OCI-LY1 (cell line): ENCODE results near the gene MACIR.

Experiments used
- H2AFZ ChIP-seq: fragments of 200-600 bp; sonication (generic), shearing (Covaris generic); 2 replicates; pipeline ENCODE4 v1.6.0; 2014; ENCODE audit warnings: antibody characterized with exemption, mild to moderate bottlenecking, low read length
- H3F3A ChIP-seq: fragments of 200-600 bp; sonication (generic), shearing (Covaris generic); 2 replicates; pipeline ENCODE4 v1.6.0; 2014; ENCODE audit warnings: mild to moderate bottlenecking, antibody characterized with exemption, low read length, moderate library complexity; ENCODE audit not compliant: insufficient read depth
- H3K27ac ChIP-seq: fragments of 200-600 bp; sonication (generic); 2 replicates; pipeline ENCODE4 v1.5.1; 2014; ENCODE audit warnings: low read length, mixed run types, mild to moderate bottlenecking, low read depth; ENCODE audit not compliant: poor library complexity, severe bottlenecking
- H3K27me3 ChIP-seq: fragments of 200-600 bp; sonication (generic); 2 replicates; pipeline ENCODE4 v1.6.0; 2014; ENCODE audit warnings: antibody characterized with exemption, mild to moderate bottlenecking, low read length, moderate library complexity; ENCODE audit not compliant: insufficient read depth
- H3K36me3 ChIP-seq: fragments of 200-600 bp; sonication (generic); 2 replicates; pipeline ENCODE4 v1.6.1; 2014; ENCODE audit warnings: mild to moderate bottlenecking, antibody characterized with exemption, low read length, moderate library complexity, mixed read lengths; ENCODE audit not compliant: insufficient read depth
- H3K4me1 ChIP-seq: fragments of 200-600 bp; sonication (generic); 2 replicates; pipeline ENCODE4 v1.5.1; 2014; ENCODE audit warnings: mild to moderate bottlenecking, low read length, moderate library complexity; ENCODE audit not compliant: insufficient read depth, severe bottlenecking
- H3K4me2 ChIP-seq: fragments of 200-600 bp; sonication (generic), shearing (Covaris generic); 2 replicates; pipeline ENCODE4 v1.6.1; 2014; ENCODE audit warnings: low read length
- H3K4me3 ChIP-seq: fragments of 200-600 bp; sonication (generic); 2 replicates; pipeline ENCODE4 v1.5.1; 2014; ENCODE audit warnings: low read length, low read depth, mild to moderate bottlenecking, mixed read lengths; ENCODE audit not compliant: poor library complexity, severe bottlenecking
- H3K79me2 ChIP-seq: fragments of 200-600 bp; shearing (Covaris generic); 2 replicates; pipeline ENCODE4 v1.6.1; 2016; ENCODE audit warnings: mixed run types, low read length, mixed read lengths; ENCODE audit not compliant: insufficient read depth
- H3K9ac ChIP-seq: fragments of 200-600 bp; sonication (generic), shearing (Covaris generic); 2 replicates; pipeline ENCODE4 v1.6.1; 2014; ENCODE audit warnings: mild to moderate bottlenecking, low read length, mixed read lengths
- H3K9me2 ChIP-seq: fragments of 200-600 bp; sonication (generic), shearing (Covaris generic); 2 replicates; pipeline ENCODE4 v1.6.1; 2014; ENCODE audit warnings: low read depth, mild to moderate bottlenecking, low read length, mixed read lengths
- H3K9me3 ChIP-seq: fragments of 200-600 bp; shearing (Covaris generic); 2 replicates; pipeline ENCODE4 v1.6.1; 2014; ENCODE audit warnings: low read length, mixed read lengths
- H4K20me1 ChIP-seq: fragments of 200-600 bp; sonication (generic), shearing (Covaris generic); 2 replicates; pipeline ENCODE4 v1.6.0; 2016; ENCODE audit warnings: mild to moderate bottlenecking, low read length; ENCODE audit not compliant: insufficient read depth
- EZH2 ChIP-seq: fragments of 200-600 bp; sonication (generic), shearing (Covaris generic); IDR thresholded peaks from 2 replicates; pipeline ENCODE4 v1.8.0; 2017; ENCODE audit warnings: borderline replicate concordance, mixed run types, mild to moderate bottlenecking, antibody characterized with exemption, low read length, moderate library complexity, mixed read lengths
- TF ChIP-seq, protein P1 (sequence below): fragments of 200-600 bp; sonication (generic), shearing (Covaris generic); IDR thresholded peaks from 2 replicates; pipeline ENCODE4 v1.5.1; 2017; ENCODE audit warnings: mild to moderate bottlenecking, antibody characterized with exemption, low read length, moderate library complexity, mixed read lengths

The MACIR gene

DNA sequence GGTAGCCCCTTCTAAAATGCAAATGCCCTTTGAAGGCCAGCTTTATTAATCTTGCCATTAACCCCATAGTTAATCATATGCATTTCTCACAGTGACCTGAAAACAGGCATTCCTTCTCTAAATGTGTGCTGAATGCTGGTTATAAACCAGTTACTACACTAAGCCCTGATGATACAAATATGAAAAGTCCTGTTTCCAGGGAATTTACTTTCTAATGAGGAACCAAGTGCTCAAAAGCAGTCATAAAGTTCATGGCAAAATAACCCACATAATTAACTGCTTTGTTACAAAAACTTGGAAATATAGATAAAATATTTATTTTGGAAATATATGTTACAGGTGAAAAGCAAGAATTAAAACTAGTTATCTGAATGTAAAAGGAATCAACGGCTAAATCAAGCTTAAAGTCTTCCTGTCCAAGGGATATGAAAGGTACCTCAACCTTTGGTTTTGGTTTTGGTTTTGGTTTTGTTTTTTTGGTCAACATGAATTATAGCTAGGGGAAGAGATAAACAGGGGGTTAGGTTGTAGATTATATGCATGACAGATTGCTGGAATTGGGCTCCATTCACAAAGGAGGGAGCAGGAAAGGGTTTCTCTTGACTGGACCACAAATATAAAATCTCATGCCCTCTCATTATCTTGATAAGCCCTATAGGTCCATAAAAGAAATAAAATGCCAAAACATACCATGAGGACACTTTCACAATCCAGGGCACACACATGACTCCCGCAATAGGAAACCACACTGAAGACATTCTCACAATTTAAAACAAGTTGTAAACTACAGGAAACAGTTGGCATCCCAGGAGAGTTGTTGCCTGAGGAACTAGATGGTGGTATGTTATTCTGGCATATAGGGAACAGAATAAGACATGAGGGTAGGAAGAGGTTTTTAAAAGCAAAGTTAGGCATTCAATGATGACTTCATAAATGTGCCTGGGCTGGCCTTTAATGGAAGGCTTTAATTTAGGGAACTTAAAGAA, 46.7 kb upstream of the MACIR start:
- Histone ChIP-seq H3K27ac (no peak overlapping the region), H3K9ac (no peak overlapping the region), H2AFZ (no peak overlapping the region), H3K27me3 (no peaks in the 10 kb centered on the region), H3K4me3 (no peak overlapping the region), H3K9me3 (no peaks in the 10 kb centered on the region), H3K4me1 (no peaks in the 10 kb centered on the region), H3F3A (no peaks in the 10 kb centered on the region), H4K20me1 (no peaks in the 10 kb centered on the region), H3K36me3 (no peaks in the 10 kb centered on the region), H3K9me2 (no peaks in the 10 kb centered on the region), H3K4me2 (no peak overlapping the region), H3K79me2 (no peaks in the 10 kb centered on the region)
- no peak for TF ChIP-seq EZH2
- TF ChIP-seq, protein P1, sequence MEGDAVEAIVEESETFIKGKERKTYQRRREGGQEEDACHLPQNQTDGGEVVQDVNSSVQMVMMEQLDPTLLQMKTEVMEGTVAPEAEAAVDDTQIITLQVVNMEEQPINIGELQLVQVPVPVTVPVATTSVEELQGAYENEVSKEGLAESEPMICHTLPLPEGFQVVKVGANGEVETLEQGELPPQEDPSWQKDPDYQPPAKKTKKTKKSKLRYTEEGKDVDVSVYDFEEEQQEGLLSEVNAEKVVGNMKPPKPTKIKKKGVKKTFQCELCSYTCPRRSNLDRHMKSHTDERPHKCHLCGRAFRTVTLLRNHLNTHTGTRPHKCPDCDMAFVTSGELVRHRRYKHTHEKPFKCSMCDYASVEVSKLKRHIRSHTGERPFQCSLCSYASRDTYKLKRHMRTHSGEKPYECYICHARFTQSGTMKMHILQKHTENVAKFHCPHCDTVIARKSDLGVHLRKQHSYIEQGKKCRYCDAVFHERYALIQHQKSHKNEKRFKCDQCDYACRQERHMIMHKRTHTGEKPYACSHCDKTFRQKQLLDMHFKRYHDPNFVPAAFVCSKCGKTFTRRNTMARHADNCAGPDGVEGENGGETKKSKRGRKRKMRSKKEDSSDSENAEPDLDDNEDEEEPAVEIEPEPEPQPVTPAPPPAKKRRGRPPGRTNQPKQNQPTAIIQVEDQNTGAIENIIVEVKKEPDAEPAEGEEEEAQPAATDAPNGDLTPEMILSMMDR, result no peak

DNA sequence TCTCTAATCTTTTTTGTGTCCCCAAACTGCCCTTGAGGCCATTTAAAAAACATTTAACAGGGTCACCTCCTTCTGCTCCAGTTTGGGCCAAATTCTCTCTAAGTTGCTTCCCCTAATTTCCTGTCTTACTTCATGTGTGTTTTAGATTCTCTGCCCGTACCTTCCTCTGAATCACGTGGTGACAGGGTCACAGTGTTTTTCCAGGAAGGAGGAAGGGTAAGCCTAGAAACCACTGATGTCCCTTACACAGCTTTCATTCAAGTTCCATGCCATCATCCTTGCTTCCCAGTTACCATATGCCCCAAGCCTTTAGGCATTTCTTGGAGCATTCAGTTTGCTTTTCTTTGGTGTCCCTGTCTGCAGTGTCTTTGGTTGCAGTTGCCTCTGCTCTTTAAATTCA, 42.4 kb upstream of the MACIR start:
- H3K4me3 ChIP-seq, result no peak overlapping the region
- H3K27ac ChIP-seq, result no peak overlapping the region
- H3K4me1 ChIP-seq, result no peaks in the 10 kb centered on the region
- H3K9me2 ChIP-seq, result no peaks in the 10 kb centered on the region
- no peak overlapping the region for H2AFZ ChIP-seq
- no peaks in the 10 kb centered on the region for H3K79me2 ChIP-seq
- no peaks in the 10 kb centered on the region for H3F3A ChIP-seq
- H3K27me3 ChIP-seq, result no peaks in the 10 kb centered on the region
- no peak overlapping the region for H3K9ac ChIP-seq
- H3K9me3 ChIP-seq, result no peaks in the 10 kb centered on the region
- no peaks in the 10 kb centered on the region for H3K36me3 ChIP-seq
- H3K4me2 ChIP-seq, result no peak overlapping the region
- TF ChIP-seq, protein P1, result no peak
- TF ChIP-seq EZH2, result no peak
- H4K20me1 ChIP-seq, result no peaks in the 10 kb centered on the region

DNA sequence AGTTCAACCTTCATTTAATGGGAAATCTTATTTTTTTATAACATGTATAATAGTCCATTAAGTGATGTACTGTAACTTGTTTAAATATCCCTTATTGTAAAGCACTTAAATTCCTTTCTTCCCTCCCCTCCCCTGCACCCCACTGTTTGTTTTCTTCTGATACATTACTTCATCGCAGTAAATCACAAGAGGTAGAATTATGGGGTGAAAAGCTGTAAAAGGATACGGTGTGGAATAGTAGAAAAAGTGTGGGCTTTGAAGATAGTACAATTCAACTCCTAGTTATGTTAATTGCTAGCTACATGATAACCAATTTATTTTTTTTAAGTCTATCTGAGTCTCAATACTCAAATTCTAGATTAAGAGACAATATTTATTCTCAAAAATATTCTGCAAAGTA, 41.9 kb upstream of the MACIR start:
- no peak overlapping the region for H2AFZ ChIP-seq

More for the DNA sequence above, 41.9 kb upstream of the MACIR start:
- H3K9me3 ChIP-seq, result no peaks in the 10 kb centered on the region
- no peaks in the 10 kb centered on the region for H3K79me2 ChIP-seq
- TF ChIP-seq, protein P1, result no peak
- no peak for TF ChIP-seq EZH2
- no peak overlapping the region for H3K4me3 ChIP-seq
- no peak overlapping the region for H3K4me2 ChIP-seq
- H4K20me1 ChIP-seq, result no peaks in the 10 kb centered on the region
- no peaks in the 10 kb centered on the region for H3F3A ChIP-seq
- H3K9ac ChIP-seq, result no peak overlapping the region
- H3K36me3 ChIP-seq, result no peaks in the 10 kb centered on the region
- no peaks in the 10 kb centered on the region for H3K27me3 ChIP-seq
- H3K4me1 ChIP-seq, result no peaks in the 10 kb centered on the region
- no peak overlapping the region for H3K27ac ChIP-seq
- no peaks in the 10 kb centered on the region for H3K9me2 ChIP-seq
